ENCODE results near the gene CYS1. TPM values are rescaled to one million over a fixed set of nuclear protein-coding genes. Genes with fewer than 3 reads are reported as not detected.
A peak's percentile ranks its signal among the peaks of the same experiment; 100 is the strongest.

CYS1 gene
- total RNA-seq, 2 donors from 2014 or later: 0.29 to 0.44 TPM

DNA sequence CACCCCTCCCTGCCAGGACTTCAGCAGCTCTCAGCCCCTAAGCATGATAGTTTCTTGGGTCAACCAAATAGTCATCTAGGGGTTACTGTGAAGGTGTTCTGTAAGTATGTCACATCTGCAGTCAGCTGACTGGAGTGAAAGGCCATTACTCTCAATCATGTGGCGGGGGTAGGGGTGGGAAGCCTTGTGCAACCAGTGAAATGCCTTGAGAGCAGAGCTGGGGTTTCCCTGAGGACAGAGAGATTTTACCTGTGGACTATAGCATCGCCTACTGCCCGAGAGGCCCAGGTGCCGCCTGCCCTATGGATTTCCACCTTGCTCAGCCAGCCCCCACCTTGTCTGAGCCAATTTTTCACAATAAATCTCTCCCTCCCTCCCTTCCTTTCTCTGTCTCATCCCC, 57.8 kb downstream of the CYS1 start:
- DNase-seq: no peak
- Mint-ChIP-seq H3K36me3 (ENCODE audit: low read depth) (no peaks in the 10 kb centered on the region), H3K27ac (no peak overlapping the region), H3K9me3 (no peaks in the 10 kb centered on the region), H3K4me3 (no peak overlapping the region), H3K4me1 (peaks cover 3% of the 10 kb centered on the region), H3K27me3 (ENCODE audit: insufficient read depth) (no peaks in the 10 kb centered on the region)
- no peak overlapping the region for H3K9ac ChIP-seq (ENCODE audit: extremely low read depth, low read length, poor library complexity, severe bottlenecking)
- H3K4me1 ChIP-seq (ENCODE audit: control insufficient read depth, insufficient read depth, low read length): no peaks in the 10 kb centered on the region
- H3K36me3 ChIP-seq (ENCODE audit: control insufficient read depth, insufficient read depth, low read length): no peaks in the 10 kb centered on the region
- H3K4me3 ChIP-seq (ENCODE audit: low read length): no peak overlapping the region
- TF ChIP-seq, protein P1, sequence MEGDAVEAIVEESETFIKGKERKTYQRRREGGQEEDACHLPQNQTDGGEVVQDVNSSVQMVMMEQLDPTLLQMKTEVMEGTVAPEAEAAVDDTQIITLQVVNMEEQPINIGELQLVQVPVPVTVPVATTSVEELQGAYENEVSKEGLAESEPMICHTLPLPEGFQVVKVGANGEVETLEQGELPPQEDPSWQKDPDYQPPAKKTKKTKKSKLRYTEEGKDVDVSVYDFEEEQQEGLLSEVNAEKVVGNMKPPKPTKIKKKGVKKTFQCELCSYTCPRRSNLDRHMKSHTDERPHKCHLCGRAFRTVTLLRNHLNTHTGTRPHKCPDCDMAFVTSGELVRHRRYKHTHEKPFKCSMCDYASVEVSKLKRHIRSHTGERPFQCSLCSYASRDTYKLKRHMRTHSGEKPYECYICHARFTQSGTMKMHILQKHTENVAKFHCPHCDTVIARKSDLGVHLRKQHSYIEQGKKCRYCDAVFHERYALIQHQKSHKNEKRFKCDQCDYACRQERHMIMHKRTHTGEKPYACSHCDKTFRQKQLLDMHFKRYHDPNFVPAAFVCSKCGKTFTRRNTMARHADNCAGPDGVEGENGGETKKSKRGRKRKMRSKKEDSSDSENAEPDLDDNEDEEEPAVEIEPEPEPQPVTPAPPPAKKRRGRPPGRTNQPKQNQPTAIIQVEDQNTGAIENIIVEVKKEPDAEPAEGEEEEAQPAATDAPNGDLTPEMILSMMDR (conservative IDR thresholded peaks at IDR 0.05): no peak
- WGBS, 2 experiments (ENCODE audit: insufficient coverage in 1 of 2, insufficient read length in 1 of 2): 88 to 95% methylated on average over 3 to 4 of the region's 4 CpGs
- no peaks in the 10 kb centered on the region for H3K9me3 ChIP-seq (ENCODE audit: control insufficient read depth, low read length)
- H3K27me3 ChIP-seq (ENCODE audit: control insufficient read depth, insufficient read depth, low read length, poor library complexity, severe bottlenecking): no peaks in the 10 kb centered on the region
- no peak overlapping the region for H3K27ac ChIP-seq (ENCODE audit: low read depth, low read length)

DNA sequence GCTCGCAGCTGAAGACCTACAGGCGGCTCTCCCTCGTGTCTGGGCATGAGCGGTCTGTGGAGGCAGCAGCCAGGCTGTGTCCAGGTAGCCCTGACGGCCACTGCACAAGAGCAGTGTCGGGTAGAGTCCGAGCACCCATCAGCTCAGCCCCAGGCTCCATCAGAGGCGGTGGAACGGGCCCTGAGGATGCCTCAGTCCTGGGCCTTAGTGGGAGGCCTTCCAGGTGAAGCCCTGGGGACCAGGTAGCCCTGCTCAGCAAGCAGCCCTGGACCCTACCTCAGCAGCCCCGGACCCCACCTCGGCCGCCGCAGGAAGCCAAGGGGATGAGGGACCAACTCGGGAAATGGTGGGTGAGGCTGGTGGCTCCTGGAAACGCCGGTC, 58.2 kb downstream of the CYS1 start:
- peaks cover 3% of the 10 kb centered on the region for H3K4me1 Mint-ChIP-seq
- no peaks in the 10 kb centered on the region for H3K27me3 Mint-ChIP-seq (ENCODE audit: insufficient read depth)
- no peaks in the 10 kb centered on the region for H3K36me3 Mint-ChIP-seq (ENCODE audit: low read depth)
- no peak for DNase-seq
- Histone ChIP-seq H3K4me1 (ENCODE audit: control insufficient read depth, insufficient read depth, low read length) (no peaks in the 10 kb centered on the region), H3K36me3 (ENCODE audit: control insufficient read depth, insufficient read depth, low read length) (no peaks in the 10 kb centered on the region), H3K9me3 (ENCODE audit: control insufficient read depth, low read length) (no peaks in the 10 kb centered on the region), H3K9ac (ENCODE audit: extremely low read depth, low read length, poor library complexity, severe bottlenecking) (no peak overlapping the region), H3K27ac (ENCODE audit: low read depth, low read length) (no peak overlapping the region), H3K27me3 (ENCODE audit: control insufficient read depth, insufficient read depth, low read length, poor library complexity, severe bottlenecking) (no peaks in the 10 kb centered on the region), H3K4me3 (ENCODE audit: low read length) (no peak overlapping the region)
- TF ChIP-seq, protein P1 (conservative IDR thresholded peaks at IDR 0.05): no peak
- H3K27ac Mint-ChIP-seq: no peak overlapping the region
- H3K9me3 Mint-ChIP-seq: no peaks in the 10 kb centered on the region
- H3K4me3 Mint-ChIP-seq: no peak overlapping the region
- 94% methylated on average over 14 to 16 of the region's 16 CpGs for WGBS, 2 experiments (ENCODE audit: insufficient coverage in 1 of 2, insufficient read length in 1 of 2)

DNA sequence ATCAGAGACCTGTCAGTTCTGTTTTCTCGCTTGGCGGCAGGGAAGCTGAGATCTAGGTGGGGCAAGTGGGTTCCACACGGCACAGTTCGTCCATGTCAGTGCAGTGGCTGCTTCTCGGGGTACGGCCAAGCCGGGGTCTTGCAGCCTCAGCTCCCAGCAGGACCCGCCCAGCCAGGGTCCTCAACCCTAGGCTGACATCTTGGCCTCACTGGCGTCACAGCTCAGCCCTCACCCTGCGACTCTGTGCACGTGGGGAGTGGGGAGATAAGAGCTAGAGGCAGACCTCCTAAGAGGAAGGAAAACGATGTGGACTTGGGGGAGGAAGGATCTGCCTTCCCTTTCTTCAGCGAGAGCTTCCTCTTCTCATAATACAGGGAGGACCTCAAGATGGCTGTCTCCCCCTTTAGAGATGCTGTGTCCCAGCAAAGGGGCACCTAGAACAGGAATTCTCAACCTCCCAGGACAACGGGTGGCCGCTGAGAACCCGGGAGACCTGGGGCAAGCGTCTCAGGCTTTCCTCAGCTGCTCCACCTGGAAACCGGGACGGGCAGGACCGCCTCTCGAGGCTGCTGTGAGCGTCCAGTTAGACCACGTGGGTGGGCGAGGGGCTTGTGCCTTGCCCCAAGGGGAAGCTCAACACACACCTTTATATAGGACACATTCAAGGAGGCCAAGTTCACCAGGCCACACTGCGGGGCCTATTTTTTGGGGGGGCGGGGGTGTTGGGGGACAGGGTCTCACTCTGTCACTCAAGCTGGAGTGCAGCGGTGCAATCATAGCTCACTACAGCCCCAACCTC, 60.4 kb downstream of the CYS1 start:
- TF ChIP-seq, protein P1 (conservative IDR thresholded peaks at IDR 0.05): peak; percentile 31
- Mint-ChIP-seq H3K4me1 (peaks cover 3% of the 10 kb centered on the region), H3K4me3 (no peak overlapping the region), H3K36me3 (ENCODE audit: low read depth) (no peaks in the 10 kb centered on the region), H3K27ac (no peak overlapping the region), H3K27me3 (ENCODE audit: insufficient read depth) (no peaks in the 10 kb centered on the region), H3K9me3 (no peaks in the 10 kb centered on the region)
- H3K27me3 ChIP-seq (ENCODE audit: control insufficient read depth, insufficient read depth, low read length, poor library complexity, severe bottlenecking): no peaks in the 10 kb centered on the region
- no peaks in the 10 kb centered on the region for H3K9me3 ChIP-seq (ENCODE audit: control insufficient read depth, low read length)
- 90 to 97% methylated on average over 10 to 27 of the region's 27 CpGs for WGBS, 2 experiments (ENCODE audit: insufficient coverage in 1 of 2, insufficient read length in 1 of 2)
- H3K9ac ChIP-seq (ENCODE audit: extremely low read depth, low read length, poor library complexity, severe bottlenecking): no peak overlapping the region
- H3K4me1 ChIP-seq (ENCODE audit: control insufficient read depth, insufficient read depth, low read length): no peaks in the 10 kb centered on the region
- no peak overlapping the region for H3K4me3 ChIP-seq (ENCODE audit: low read length)
- no peak overlapping the region for H3K27ac ChIP-seq (ENCODE audit: low read depth, low read length)
- H3K36me3 ChIP-seq (ENCODE audit: control insufficient read depth, insufficient read depth, low read length): no peaks in the 10 kb centered on the region
- DNase-seq: no peak

All from endodermal cell (in vitro differentiated cells).